Lung microvascular endothelial cell (primary cell): ENCODE results near the gene HSD17B10. TPM values are rescaled to one million over a fixed set of nuclear protein-coding genes. Genes with fewer than 3 reads are reported as not detected.
"Not testable (repeated sequence)": the region's sequence is repeated elsewhere in the genome, so short reads cannot be mapped to it uniquely, and the experiment has no call there.

ENCODE experiments used
- DNase-seq, 2 donors: peaks; one replicate each; pipeline versions ENCODE4 v3.0.0 to v3.0.0-alpha.2; 2010; ENCODE audit warnings: low read depth in 2 of 2
- total RNA-seq: library from RNA; depleted of rRNA; stranded (reverse); fragments of >200 nt; gene quantifications from 2 replicates; pipeline ENCODE4 v1.2.1, GENCODE V29; 2014

Gene HSD17B10
- 48.4 and 65.9 TPM in 2 replicates for total RNA-seq

DNA sequence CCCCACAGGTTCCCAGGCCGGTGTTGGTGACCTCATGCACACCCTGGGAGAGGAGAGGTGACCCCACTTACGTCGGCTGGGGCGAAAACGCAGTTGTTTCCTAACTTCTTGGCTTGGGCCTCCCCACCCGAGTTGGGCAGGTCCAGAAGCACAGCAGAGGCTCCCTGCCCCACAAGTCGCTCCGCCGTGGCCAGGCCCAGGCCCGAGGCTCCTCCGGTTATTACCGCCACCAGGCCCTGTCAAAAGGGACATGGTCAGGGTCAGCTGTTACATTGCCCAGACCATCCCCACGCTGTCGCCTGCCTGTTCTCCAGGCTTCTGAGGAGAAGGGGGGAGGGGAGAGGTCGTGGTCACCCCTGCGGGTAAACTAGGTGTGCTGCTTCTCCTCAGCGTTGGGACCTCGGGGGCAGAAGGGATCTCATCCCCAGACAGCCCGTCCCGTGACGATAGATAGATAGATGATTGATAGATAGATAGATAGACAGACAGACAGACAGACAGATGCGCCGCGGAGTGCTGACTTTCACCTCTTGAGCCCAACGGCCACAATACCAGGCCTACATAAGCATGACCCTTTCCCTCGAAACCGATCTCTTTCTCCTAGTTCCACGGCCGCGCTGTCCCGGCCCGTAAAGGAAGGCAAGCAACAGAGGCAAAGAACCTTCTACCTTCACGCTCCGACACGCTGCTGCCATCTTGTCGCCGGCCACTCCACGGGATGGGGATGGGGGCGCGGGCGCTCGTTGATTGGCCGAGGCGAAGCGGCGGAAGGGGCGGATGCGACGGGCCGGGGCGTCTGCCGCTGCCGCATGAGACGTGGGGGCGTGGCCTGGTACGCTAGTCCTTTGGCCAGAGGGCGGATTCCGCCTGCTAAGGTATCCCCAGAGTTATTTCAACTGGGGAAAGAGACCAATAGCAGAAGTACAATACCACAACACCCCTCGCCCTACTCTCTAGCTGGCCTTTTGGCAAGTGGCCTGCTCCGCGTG lies at the start of gene HSD17B10:
Gene HSD17B10 (minus strand): TSS at position 720 of the 989 bp plus-strand sequence. CDS start 25 bp downstream, at position 695.
- DNase-seq = peak; percentile 81 to 84

DNA sequence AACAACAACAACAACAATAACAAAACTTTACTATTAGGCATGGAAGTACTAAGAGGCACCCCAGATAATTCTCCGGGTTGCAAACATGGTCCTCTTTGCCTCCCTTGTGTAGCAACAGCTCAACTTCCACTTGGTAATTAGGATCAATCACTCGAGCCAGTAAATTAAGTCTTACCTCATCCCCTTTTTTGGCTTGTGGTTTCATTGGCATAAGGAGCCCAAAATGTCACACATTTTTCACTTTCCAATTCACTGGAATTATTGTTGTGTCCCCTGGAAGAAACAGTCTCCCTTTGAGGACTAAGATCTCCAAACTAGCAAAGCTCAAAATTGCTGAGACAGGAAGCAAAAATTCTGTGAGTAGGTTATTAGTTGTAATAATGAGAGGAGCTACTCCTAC lies 49.2 kb upstream of the HSD17B10 start:
- no peak for DNase-seq

DNA sequence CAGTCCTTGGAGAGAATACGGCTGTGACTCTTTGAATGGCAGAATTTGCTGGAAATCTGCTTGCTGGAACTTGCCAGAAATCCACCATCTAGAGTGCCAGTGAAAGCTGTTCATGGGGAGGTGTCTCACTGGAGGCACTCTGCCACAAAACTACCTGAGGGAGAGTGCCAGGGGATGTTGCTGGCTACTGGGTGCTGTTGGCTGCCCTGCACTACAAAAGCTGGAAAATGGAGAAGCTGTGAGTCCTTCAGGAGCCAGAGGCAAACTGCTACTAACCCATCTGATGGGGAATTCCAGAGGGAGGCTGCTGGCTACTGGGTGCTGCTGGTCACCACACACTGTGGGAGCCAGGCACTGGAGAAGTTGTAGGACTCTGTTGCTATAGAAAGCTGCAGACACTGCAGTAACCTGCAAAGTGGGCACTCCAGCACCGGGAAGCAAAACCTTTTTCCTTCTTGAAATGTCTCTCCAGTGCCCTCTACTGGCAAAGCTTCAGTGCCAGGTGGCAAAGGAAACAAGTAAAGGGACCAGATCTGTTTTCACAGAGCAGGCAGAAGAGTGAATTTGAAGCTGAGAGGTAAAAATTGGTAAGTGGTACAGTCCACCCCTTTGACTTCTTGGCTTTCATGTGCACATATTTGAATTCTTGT lies 47.8 kb upstream of the HSD17B10 start:
- DNase-seq = peak; percentile 61 to 75

DNA sequence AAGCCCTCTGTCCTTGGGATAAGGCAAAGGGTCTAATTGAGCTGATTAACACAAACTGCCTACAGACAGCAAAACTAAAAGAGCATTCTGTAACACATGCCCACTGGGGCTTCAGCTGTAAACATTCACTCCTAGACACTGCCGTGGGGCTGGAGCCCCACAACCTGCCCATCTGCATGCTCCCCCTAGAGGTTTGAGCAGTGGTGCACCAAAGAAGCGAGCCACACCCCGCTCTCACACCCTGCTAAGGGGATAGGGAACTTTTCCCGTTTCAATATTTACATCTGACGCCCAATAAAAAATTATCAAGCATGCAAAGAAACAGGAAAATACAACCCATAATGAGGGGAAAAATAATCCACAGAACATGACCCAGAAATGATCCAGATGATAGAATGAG lies 46.9 kb upstream of the HSD17B10 start:
- DNase-seq = peak in 1 of 2 donors; percentile 4

DNA sequence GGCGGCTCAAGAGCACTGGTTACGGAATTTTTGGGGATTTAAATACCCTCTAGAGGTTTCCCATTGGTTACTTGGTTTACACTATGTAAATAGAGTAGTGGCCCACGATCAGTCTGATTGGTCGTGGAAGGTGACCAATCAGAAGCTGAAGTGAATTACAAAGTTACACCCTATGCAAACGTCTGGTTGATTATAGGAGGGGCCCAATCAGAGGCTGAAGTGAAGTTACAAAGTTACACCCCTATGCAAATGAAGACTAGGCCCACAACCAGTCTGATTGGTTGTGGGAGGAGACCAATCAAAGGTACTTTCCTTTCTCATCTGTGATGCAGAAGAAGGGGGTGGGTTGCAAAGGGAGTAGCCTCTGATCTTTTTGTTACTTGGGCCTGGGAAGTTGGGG lies 45.1 kb upstream of the HSD17B10 start:
- peak in 1 of 2 donors; percentile 20 for DNase-seq

DNA sequence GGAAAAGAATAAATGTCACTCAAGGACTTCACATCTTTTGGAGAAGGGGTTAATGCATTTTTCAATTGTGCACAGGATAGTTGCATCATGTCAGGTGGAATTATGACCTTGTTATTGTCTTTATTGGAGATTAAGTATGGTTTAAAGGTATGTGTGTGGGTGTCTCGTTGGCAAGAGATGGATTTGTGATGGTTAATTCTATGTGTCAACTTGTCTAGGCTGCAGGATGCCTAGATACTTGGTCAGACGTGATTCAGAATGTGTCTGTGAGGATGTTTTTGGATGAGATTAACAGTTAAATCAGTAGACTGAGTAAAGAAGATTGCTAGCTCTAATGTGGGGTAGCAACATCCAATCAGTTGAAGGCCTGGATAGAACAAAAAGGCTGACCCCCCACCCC lies 42.2 kb upstream of the HSD17B10 start:
- no peak for DNase-seq

DNA sequence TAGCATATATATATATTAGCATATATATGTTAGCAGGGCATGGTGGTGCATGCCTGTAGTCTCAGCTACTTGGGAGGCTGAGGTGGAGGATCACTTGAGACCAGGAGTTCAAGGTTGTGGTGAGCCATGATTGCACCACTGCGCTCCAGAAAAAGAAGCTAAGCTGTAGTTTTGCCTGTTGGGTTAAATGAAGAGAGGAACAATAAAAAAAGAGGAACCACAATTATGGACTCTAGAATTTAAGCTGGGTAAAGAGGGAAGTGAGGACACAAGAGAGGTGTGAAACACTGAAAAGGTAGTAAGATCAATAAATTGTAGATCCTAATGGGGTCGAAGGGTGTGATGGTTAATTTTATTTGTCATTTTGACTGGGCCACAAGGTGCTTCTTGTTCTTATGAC lies 40.5 kb upstream of the HSD17B10 start:
- no peak for DNase-seq

DNA sequence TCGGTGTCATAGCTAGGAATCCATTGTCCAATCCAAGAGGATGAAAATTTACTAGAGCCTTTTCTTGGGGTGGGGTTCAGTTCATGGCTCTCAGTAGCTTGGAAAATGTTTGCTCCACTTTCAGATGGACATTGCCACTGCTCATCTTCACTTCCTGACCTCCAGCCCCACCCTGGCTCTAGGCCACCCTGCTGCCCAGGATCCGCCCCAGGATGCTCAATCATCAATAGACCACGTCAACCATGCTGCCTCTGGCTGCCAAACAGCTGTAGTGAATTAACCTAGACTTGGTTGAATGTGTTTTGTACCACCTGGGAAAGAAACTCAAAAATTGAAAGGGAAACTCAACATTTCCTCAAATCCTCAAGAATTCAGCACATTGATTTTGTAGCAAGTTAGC lies 37.2 kb upstream of the HSD17B10 start:
- no peak for DNase-seq

DNA sequence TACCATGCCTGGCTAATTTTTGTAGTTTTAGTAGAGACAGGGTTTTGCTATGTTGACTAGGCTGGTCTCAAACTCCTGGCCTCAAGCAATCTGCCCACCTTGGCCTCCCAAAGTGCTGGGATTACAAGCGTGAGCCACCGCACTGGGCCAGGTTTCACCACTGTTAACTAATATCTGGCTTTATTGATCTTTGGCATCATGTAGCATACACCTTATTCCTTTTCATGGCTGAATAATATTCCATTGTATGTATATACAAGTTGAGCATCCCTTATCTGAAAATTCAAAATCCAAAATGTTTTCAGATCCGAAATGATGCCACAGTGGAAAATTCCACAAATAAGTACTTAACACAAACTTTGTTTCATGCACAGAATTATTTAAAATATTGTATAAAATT lies 34.5 kb upstream of the HSD17B10 start:
- not testable (repeated sequence) for DNase-seq

DNA sequence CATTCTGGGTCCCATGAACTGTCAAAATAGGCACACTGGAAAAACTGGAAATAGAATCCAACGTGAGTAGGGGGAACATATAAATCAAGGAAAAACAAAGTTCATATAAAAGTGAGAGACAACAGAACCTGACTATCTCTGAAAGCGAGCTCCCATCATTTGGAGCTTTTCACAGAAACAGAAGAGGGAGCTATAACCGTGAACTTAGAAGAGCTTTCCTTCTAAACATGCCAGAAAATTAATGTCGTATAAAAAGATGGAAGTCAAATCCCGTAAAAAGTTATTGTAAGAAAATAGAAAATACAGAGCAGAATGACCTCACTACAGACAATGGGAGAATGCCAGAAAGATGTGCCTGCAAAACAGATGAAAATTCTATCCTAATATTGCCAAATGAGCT lies 23.9 kb upstream of the HSD17B10 start:
- DNase-seq = no peak

DNA sequence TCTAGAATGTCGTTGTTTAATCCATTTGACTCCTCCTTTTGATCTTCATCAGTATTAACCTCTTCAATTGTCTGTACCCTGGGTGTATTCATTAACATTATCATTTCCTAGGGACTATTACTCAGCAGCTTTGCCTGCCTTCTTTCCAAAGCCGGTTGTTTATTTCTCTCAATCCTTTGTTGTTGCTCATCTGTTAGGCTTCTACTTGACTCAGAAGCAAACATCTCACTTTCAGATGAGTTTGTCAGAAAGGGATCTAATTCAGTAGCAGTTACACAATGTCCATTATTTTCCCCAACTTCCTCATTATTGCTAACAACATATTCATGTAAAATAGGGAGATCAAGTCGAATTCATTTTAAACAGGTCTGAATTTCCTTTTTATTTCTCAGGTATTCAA lies 22.1 kb upstream of the HSD17B10 start:
- peak in 1 of 2 donors; percentile 10 for DNase-seq

DNA sequence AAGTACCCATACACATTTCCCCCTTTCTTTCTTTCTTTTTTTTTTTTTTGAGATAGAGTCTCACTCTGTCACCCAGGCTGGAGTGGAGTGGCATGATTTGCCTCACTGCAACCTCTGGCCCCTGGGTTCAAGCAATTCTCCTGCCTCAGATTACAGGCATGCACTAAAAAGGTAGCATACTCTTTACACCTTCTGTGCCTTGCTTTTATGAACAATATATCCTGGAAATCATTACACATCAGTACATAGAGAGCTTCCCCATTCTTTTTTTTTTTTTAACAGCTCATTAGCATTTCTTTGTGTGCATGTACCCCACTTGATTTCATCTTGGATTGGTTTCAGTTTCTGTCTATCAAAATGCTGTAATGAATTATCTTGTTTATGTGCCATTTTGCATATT lies 18.6 kb upstream of the HSD17B10 start:
- no peak for DNase-seq

DNA sequence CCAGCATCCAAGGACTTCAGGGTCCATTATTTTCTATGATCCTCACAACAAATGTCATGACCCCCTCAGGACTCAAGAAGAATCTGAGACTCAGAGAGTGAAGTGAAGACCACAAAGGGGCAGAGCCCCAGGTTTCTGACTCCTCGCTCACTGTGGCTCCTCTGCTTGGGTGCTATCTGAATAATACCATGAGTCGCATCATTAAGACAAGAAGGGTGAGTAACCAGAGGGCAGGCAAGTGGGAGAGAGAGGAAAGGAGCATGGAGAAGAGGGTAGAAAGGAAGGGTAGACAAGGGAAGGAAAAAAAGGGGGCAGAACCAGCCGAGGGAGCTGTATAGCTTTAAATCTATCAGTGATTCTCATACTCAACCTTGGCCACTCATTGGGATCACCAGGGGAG lies 15.5 kb upstream of the HSD17B10 start:
- no peak for DNase-seq

DNA sequence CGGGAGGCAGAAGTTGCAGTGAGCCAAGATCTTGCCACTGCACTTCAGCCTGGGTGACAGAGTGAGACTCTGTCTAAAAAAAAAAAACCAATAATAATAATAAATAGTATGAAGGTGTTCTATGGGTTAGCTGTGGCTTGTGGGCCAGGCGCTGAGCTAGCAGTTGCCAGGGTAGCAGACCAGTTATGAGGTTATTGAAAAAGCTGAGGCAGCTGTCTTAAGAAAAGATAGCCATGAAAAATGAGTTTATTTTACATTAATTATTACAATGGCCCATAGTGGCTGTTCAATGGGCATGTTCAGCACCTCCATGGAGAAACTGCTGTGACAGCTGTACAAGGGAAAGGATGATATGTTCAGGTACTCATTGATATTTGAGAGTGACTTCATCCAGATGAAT lies 13.3 kb upstream of the HSD17B10 start:
- DNase-seq = no peak

DNA sequence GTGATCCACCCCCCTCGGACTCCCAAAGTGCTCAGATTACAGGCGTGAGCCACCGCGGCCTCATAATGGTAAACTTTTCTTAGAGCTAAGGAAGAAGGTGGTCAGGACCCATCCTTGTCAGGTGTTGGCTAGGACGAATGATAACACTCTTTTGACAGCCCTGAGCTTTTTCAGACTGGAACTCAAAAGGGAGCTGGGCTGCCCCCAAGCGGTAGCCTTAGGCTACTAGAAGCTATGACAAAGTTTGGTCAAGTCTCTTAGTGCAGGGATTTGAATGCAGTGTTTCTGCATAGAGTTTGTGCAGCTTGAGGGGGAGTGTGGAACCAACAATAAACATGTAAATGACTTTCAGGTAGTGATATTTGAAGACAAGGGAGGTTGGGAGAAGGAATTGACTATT lies 11.8 kb upstream of the HSD17B10 start:
- peak; percentile 53 to 64 for DNase-seq

DNA sequence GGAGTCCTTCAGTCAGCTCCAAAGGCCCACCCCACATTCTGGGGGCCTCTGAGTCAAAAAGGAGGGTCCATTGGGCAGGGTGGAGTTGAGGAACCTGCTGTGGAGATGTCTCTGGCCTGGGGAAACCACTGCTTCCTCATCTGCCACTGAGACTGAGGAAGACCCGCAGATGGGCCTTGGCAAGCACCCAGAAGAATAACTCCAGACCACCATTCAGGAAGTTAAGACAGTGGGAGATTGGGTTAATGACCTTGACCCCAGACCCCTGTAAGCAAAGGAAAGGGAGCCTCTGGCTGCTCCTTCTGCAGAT lies 8.1 kb upstream of the HSD17B10 start:
- DNase-seq = no peak

DNA sequence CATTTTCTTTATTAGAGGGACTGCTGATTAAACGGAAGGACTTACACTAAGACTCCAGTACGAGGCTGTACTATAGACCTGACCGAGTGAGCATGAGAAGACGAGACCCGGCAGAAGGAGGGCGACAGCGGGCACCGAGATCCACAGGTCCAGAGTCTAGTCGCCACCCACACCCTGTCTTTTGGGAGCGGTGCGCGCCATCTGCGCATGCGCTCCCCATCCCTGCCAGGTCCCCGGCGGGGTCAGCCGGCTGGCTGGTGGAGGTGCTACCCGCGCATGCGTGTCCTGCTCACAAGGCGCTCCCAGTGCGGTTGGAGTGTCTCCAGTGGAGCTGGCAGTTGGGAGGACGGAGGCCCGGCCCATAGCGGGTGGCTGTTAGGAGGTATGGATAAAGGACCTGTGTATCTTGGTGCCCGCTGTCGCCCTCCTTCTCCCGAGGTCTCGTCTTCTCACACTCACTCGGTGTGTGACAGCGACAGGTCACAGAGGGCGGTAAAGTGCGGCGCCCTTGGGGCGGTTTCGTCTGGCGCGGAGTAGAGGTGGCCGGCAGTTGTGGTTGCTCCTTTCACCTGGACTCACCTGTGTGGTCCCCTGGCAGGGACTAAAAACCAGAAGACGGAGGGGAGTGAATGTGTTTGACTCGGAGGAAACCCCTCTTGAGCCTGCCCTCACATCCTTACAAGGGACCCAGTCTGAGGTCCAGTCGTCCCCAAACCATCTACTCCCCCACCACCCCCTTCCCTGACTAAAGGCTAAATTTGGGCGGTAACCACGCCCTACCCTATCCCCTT lies 7.6 kb upstream of the HSD17B10 start:
- peak; percentile 49 to 50 for DNase-seq

DNA sequence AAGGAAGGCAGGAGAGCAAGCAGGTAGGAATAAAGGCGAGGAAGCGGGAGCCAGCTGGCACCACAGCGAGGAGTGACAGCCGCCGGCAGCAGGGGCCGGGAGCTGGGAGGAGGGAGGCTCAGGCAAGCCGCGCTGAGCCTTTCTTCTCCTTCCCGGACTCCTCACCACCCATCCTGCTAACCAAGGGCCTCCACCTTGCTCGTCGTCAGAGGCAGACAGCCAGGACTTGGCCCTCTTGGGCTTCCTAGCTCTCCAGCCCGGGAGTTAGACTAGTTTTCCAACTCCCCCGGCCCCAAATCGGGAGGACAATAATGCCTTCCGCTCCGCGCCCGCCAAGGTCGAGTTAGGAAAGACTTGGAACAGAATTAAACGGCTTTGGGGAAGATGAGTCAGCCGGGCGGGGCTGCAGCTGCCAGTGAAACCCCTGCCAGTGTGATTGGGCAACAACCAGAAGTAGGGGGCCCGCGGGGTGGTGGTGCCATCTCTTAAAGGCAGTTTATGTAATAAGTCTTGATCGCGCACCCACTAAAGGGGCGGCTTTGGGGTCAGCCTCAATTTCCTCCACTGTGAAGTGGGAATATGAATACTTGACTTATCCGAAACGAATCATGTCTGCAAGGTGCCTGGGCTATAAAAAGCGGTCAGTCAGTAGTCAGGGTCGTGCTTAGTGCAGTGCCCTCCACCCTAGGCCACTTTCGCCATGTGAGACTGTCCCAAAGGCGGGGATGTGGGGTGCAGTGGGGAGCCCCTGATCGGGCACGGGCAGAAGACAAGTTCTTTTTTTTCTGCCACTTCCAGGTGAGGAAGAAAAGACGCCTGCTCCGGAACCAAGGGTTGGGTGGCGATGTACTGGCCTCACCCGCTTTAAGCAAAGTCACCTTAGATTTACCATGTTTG lies 6.7 kb upstream of the HSD17B10 start:
- peak; percentile 47 to 55 for DNase-seq

DNA sequence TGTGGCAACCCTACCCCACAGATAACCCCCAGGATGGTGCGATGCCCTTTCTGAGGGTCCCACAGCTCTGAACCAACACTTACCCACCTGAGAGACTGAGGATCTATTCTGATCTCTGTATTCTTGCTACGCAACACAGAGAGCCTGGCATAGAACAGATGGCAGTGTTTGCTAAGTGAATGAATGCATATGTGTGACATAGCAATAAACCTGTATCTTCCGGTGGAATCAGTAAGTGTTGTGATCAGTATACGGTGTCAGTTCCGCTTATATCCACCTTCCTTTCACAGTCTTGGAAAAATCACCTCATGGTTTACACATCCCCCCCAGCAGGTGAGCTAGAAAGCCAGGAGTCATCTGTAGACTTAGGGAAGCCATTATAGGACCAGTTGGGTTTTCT lies 5.9 kb upstream of the HSD17B10 start:
- no peak for DNase-seq

DNA sequence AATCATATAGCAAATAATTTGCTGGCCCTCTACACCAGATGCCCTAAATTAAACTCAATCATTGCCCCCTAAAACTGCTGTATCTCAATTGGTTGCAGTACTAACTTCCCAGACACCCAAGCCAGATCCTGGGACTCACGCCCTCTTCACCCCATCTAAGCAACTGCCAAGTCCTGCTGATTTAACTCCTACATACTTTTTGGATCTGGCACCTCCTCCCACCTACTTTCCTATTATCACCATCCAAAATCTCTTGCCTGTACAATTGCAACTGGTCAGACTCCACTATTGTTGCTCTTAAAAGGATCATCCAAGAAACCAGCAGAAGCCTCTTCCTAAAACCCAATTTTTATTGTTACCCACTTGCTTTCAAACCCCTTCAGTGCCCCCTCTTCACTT lies 4.7 kb upstream of the HSD17B10 start:
- DNase-seq = no peak
